DND-41 (cell line): ENCODE measurements around the gene DUSP12.

Experiments
- EZH2 ChIP-seq: IDR thresholded peaks from 3 replicates; pipeline ENCODE4 v1.6.1; 2012; ENCODE audit warnings: borderline replicate concordance, low read depth, mild to moderate bottlenecking, moderate library complexity, low read length, inconsistent platforms; ENCODE audit not compliant: severe bottlenecking
- TF ChIP-seq, protein P1 (sequence below): IDR thresholded peaks from 2 replicates; pipeline ENCODE4 v1.5.1; 2012; ENCODE audit warnings: borderline replicate concordance, low read length, moderate library complexity, mild to moderate bottlenecking; ENCODE audit not compliant: poor library complexity, severe bottlenecking; ENCODE audit errors: extremely low read depth

- TF ChIP-seq, protein P1, sequence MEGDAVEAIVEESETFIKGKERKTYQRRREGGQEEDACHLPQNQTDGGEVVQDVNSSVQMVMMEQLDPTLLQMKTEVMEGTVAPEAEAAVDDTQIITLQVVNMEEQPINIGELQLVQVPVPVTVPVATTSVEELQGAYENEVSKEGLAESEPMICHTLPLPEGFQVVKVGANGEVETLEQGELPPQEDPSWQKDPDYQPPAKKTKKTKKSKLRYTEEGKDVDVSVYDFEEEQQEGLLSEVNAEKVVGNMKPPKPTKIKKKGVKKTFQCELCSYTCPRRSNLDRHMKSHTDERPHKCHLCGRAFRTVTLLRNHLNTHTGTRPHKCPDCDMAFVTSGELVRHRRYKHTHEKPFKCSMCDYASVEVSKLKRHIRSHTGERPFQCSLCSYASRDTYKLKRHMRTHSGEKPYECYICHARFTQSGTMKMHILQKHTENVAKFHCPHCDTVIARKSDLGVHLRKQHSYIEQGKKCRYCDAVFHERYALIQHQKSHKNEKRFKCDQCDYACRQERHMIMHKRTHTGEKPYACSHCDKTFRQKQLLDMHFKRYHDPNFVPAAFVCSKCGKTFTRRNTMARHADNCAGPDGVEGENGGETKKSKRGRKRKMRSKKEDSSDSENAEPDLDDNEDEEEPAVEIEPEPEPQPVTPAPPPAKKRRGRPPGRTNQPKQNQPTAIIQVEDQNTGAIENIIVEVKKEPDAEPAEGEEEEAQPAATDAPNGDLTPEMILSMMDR: no peak
- no peak for TF ChIP-seq EZH2
These were observed 26.0 kb upstream of the DUSP12 start for GRCh38 chr1:161723459-161724141.
